Lung (tissue), 12 donors: Measurements from ENCODE around the gene OR2B3. TPM values are rescaled to one million over a fixed set of nuclear protein-coding genes. Genes with fewer than 3 reads are reported as not detected.

Experiments
- ATAC-seq: fragments of 200-7000 bp; cut with Tn5 transposase; one replicate; pipeline ENCODE4 v1.9.1; 2020; ENCODE audit warnings: moderate number of reproducible peaks; ENCODE audit not compliant: insufficient read depth, low FRiP score
- DNase-seq, 3 donors: peaks; one replicate each; pipeline ENCODE4 v3.0.0-alpha.2; 2013 to 2017
- H3K27ac ChIP-seq, 2 donors: one replicate each; pipeline ENCODE4 v1.5.1; 2013; ENCODE audit warnings: mild to moderate bottlenecking in 2 of 2, moderate library complexity in 2 of 2, control low read depth in 1 of 2, inconsistent platforms in 1 of 2, low read depth in 1 of 2, low read length in 1 of 2
- H3K27me3 ChIP-seq, 3 donors: one replicate each; pipeline ENCODE4 v1.5.1; 2013; ENCODE audit warnings: low read length in 2 of 3; ENCODE audit not compliant: control insufficient read depth in 3 of 3, insufficient read depth in 3 of 3
- H3K36me3 ChIP-seq, 4 donors: one replicate each; pipeline ENCODE4 v1.5.1; 2013; ENCODE audit warnings: low read length in 4 of 4, mild to moderate bottlenecking in 1 of 4, moderate library complexity in 1 of 4; ENCODE audit not compliant: control insufficient read depth in 4 of 4, insufficient read depth in 4 of 4
- H3K4me1 ChIP-seq, 5 donors: one replicate each; pipeline ENCODE4 v1.5.1; 2013; ENCODE audit warnings: low read length in 5 of 5, mild to moderate bottlenecking in 2 of 5, moderate library complexity in 1 of 5; ENCODE audit not compliant: control insufficient read depth in 5 of 5, insufficient read depth in 5 of 5
- H3K4me3 ChIP-seq: one replicate; pipeline ENCODE4 v1.5.1; 2013; ENCODE audit warnings: mild to moderate bottlenecking, control low read depth, moderate library complexity
- H3K9ac ChIP-seq, 2 donors: one replicate each; pipeline ENCODE4 v1.5.1; 2013; ENCODE audit warnings: low read length in 2 of 2, control low read depth in 1 of 2; ENCODE audit not compliant: insufficient read depth in 1 of 2
- H3K9me3 ChIP-seq, 4 donors: one replicate each; pipeline ENCODE4 v1.5.1; 2013; ENCODE audit warnings: low read length in 3 of 4, mild to moderate bottlenecking in 1 of 4, moderate library complexity in 1 of 4; ENCODE audit not compliant: control insufficient read depth in 4 of 4, insufficient read depth in 3 of 4
- WGBS, 2 donors: extraction: QIAGEN DNeasy Blood & Tissue Kit; methylation state at CpG; one replicate each; pipeline ENCODE4 v1.1.7; 2013; 5-methylcytosine and 5-hydroxymethylcytosine counted together
- polyA plus RNA-seq, 2 donors: library from polyadenylated mRNA; stranded (reverse); fragments of 200-250 nt; gene quantifications; one replicate each; pipeline ENCODE4 v1.2.1, GENCODE V29; 2013
- total RNA-seq, 2 donors: library from RNA; depleted of rRNA in 1 of 2; stranded (reverse); fragments of >200 nt in 1 of 2; gene quantifications; one replicate each; pipeline ENCODE4 v1.2.1, GENCODE V29; 2014 to 2021
- TF ChIP-seq, protein P1 (sequence below): IDR thresholded peaks from 2 replicates; pipeline ENCODE4 v1.5.1; 2012; ENCODE audit warnings: mild to moderate bottlenecking; ENCODE audit errors: control extremely low read depth, extremely low read depth
- donor health status: control.
- donor health status: control.
- donor health status: Bipolar disorder and iron deficiency.
- donor health status: healthy.
- donor health status: DM: yes; HTN: yes; CAD: no.

OR2B3 gene
- total and polyA plus RNA-seq, 4 donors, result not detected

DNA sequence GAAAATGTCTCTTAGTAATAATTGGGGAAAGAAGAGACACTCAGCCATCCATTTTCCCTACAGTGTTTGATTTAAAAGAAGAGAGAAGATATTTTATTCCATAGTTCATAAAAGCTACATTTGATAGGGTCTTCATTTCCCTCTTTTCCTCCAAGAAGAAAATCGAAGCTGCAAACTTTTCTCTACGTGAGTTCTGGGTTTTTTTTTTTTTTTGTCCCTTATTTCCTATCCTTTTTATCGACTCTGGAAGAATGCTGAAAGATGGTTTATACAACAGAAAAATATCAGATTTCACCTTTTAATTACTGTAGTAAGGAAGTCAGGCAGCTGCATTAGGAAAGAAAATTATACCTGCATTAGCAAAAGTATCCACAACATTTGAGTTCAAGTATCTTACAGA, 12.1 kb upstream of the OR2B3 start, which contains the start of gene OR2J1:
Gene OR2J1, plus strand, starts transcription at position 301 of the 400 bp plus-strand sequence. CDS start 1,453 bp downstream, outside the sequence.
- no peak for DNase-seq
- Histone ChIP-seq H3K27me3 (no peaks in the 10 kb centered on the region), H3K9me3 (no peaks in the 10 kb centered on the region), H3K4me3 (no peak within 1 kb of the TSS), H3K9ac (no peak within 1 kb of the TSS), H3K4me1 (no peaks in the 10 kb centered on the region), H3K27ac (no peak within 1 kb of the TSS), H3K36me3 (no peaks in the 10 kb centered on the region)
- 76 to 84% methylated on average over 3 of the region's 3 CpGs for WGBS, 2 donors
- no peak for ATAC-seq
- TF ChIP-seq, protein P1, sequence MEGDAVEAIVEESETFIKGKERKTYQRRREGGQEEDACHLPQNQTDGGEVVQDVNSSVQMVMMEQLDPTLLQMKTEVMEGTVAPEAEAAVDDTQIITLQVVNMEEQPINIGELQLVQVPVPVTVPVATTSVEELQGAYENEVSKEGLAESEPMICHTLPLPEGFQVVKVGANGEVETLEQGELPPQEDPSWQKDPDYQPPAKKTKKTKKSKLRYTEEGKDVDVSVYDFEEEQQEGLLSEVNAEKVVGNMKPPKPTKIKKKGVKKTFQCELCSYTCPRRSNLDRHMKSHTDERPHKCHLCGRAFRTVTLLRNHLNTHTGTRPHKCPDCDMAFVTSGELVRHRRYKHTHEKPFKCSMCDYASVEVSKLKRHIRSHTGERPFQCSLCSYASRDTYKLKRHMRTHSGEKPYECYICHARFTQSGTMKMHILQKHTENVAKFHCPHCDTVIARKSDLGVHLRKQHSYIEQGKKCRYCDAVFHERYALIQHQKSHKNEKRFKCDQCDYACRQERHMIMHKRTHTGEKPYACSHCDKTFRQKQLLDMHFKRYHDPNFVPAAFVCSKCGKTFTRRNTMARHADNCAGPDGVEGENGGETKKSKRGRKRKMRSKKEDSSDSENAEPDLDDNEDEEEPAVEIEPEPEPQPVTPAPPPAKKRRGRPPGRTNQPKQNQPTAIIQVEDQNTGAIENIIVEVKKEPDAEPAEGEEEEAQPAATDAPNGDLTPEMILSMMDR, result no peak

DNA sequence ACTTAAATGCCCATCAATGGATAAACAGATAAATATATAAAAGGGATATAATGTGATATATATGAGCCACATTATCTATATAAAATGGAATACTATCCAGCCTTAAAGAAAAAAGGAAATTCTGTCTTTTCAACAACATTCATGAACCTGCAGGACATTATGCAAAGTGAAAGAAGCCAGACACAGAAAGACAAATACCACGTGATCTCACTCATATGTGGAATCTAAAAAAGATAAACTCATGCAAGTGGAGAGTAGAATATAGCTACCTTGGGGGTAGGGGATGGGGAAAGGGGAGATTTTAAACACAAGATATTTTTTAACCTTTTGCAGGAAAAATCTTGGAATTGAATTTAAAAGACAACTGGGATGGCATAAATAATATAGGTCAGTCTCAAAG, 10.7 kb upstream of the OR2B3 start:
- TF ChIP-seq, protein P1, result no peak
- H3K4me1 ChIP-seq, result no peaks in the 10 kb centered on the region
- H3K36me3 ChIP-seq, result no peaks in the 10 kb centered on the region
- WGBS, 2 donors, result 82% methylated on average over 1 of the region's 1 CpG
- no peak for DNase-seq
- H3K9ac ChIP-seq, result no peak overlapping the region
- no peak for ATAC-seq
- no peak overlapping the region for H3K27ac ChIP-seq
- H3K9me3 ChIP-seq, result no peaks in the 10 kb centered on the region
- H3K4me3 ChIP-seq, result no peak overlapping the region
- no peaks in the 10 kb centered on the region for H3K27me3 ChIP-seq

DNA sequence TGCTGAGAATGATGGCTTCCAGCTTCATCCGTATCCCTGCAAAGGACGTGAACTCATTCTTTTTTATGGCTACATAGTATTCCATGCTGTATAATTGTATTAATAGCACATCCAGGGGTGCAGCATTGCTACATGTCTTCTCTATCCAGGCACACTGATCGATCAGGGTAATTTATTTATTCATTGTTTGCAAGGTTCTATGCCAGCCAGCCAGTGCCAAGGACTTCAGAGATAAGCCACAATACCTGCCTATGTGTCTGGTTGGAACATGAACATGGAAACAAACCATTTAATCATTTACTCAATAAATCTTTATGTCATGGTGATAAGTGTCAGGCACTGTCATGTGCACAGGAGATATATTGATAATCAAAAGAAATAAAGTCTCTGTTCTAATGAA, 5.8 kb upstream of the OR2B3 start:
- Histone ChIP-seq H3K4me3 (no peak overlapping the region), H3K9ac (no peak overlapping the region), H3K9me3 (peaks cover 0 to 2% (median 0%) of the 10 kb centered on the region in 4 donors), H3K36me3 (no peaks in the 10 kb centered on the region), H3K27ac (no peak overlapping the region), H3K4me1 (no peaks in the 10 kb centered on the region), H3K27me3 (no peaks in the 10 kb centered on the region)
- WGBS, 2 donors, result 86 to 88% methylated on average over 3 of the region's 3 CpGs
- TF ChIP-seq, protein P1, result no peak
- ATAC-seq (no peak), DNase-seq (no peak)

DNA sequence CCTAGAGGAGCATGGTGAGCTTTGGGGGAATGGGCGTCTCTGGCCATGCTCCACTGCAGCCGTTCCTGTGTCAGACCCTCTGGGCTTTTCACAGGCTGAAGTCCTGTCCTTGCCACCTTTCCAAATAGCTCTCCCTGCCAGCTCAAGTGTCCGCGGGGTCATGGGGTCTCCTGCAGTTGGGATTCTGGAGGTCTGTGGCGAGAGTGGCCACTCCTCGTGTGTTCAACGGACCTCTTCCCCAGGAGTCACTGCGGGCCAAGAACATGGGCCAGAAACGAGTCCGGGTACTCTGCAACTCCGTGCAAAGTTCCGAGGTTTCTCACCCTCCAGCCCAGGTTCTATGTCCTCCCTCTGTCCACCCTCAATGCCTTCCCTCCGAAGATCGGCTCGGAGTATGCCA, 4.7 kb downstream of the OR2B3 start:
- H3K36me3 ChIP-seq, result no peaks in the 10 kb centered on the region
- H3K9ac ChIP-seq, result no peak overlapping the region
- no peak overlapping the region for H3K27ac ChIP-seq
- TF ChIP-seq, protein P1, result no peak
- ATAC-seq (no peak), DNase-seq (no peak)
- WGBS, 2 donors, result 94% methylated on average over 15 of the region's 15 CpGs
- no peak overlapping the region for H3K4me3 ChIP-seq
- H3K9me3 ChIP-seq, result no peaks in the 10 kb centered on the region
- H3K27me3 ChIP-seq, result no peaks in the 10 kb centered on the region
- no peaks in the 10 kb centered on the region for H3K4me1 ChIP-seq
